22Rv1 (cell line): ENCODE data around the gene MUSK.

Experiments
- H3K27ac ChIP-seq: fragments of 450-650 bp; 2 replicates; pipeline ENCODE4 v1.5.1; 2017
- CTCF ChIP-seq: fragments of 450-650 bp; IDR thresholded peaks from 2 replicates; pipeline ENCODE4 v1.5.1; 2017; ENCODE audit warnings: mild to moderate bottlenecking
- ZFX ChIP-seq: fragments of 450-650 bp; IDR thresholded peaks from 2 replicates; pipeline ENCODE4 v1.6.1; 2017; ENCODE audit warnings: antibody characterized with exemption, borderline replicate concordance

The MUSK gene

DNA sequence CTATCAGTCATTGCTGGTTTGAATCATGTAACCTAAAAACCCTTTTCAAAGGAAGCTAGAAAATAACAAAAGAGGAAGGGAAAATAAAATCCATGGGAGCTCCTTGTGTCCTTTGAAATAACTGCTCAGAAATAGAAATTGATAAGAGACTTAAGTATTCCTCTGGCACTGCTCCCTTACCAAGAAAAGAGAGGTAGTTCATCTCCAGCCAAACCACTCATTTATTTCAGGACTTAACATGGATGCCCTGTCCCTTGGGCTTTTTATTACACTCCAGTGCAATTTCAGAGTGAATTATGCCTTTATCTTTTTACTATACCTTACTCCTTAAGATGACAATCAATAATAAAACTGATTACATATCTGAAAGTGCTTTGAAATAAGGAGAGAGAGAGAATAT, 61.0 kb downstream of the MUSK start:
- no peak overlapping the region for H3K27ac ChIP-seq
- TF ChIP-seq ZFX, result no peak
- no peak for TF ChIP-seq CTCF

- H3K27ac ChIP-seq, result no peak overlapping the region
- no peak for TF ChIP-seq ZFX
Observed at GRCh38 chr9:110731437-110732028, 62.9 kb downstream of the MUSK start.

DNA sequence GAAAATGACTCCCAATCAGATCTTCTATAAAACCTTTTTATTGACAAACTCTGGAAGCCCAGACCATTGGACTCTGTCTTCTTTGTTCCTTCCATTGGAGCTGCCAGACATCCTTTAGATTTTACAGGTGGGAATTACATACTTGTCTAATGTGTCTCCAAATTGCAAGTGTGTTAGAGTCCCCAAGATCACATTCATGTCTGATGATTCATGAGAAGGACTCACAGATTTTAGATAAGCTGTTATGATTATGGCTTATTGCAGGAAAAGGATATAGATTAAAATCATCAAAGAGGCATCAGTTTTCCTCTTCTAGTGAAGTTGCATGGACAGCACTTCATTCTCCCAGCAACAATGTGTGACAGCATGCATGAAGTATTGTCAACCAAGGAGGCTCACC, 70.4 kb downstream of the MUSK start:
- no peak for TF ChIP-seq ZFX
- TF ChIP-seq CTCF, result no peak
- no peak overlapping the region for H3K27ac ChIP-seq

DNA sequence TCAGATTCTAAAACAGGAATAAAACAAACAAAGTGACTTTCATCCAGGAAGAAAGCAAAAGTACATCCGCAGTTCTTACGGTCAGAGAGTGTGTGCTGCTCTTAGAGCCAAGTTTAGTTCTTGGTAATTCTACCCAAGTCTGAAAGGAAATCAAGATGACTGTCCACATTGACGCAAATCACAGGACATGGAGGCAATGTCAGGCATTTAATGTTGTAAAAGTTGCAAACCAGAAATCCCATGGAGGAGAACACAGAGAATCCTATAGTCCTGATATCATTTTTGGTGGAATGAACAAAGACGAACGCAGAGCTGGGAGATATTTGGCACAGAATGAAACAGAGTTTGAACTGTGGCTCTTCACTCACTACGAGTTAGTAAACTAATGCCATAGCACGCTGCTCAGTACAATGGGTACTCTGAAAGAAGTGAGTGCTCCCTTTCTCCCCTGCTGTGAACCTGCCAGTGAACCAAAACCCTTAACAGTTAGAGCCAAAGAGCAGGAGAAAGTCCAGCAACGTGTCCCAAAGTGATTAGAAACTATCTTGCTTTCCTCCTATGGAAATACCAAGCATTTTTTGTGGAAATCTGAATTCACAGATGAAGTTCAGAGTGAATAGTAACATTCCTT, 74.3 kb downstream of the MUSK start:
- no peak for TF ChIP-seq ZFX
- no peak for TF ChIP-seq CTCF
- H3K27ac ChIP-seq, result no peak overlapping the region

- no peak overlapping the region for H3K27ac ChIP-seq
- TF ChIP-seq CTCF, result no peak
- TF ChIP-seq ZFX, result no peak
Observed at GRCh38 chr9:110744715-110745384, 76.3 kb downstream of the MUSK start.

DNA sequence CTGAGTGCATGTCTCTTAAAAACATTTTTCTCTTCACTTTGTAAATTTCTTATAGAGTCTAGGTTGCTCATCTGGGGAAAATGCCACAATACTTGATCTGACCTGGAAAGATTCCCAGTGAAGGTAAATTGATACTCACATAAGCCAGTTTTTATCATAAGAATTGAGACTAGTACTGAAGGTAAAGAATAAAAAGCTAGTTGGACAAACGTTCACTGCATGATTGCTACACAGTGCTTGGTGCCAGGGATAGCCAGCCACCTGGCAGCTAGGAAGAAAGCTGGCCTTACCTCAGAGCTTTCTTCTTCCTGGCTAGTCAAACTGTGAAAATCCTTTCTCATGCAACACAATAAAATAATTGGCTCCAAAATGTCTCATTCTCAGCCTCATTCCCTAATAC, 77.1 kb downstream of the MUSK start:
- no peak for TF ChIP-seq CTCF
- no peak for TF ChIP-seq ZFX
- no peak overlapping the region for H3K27ac ChIP-seq

DNA sequence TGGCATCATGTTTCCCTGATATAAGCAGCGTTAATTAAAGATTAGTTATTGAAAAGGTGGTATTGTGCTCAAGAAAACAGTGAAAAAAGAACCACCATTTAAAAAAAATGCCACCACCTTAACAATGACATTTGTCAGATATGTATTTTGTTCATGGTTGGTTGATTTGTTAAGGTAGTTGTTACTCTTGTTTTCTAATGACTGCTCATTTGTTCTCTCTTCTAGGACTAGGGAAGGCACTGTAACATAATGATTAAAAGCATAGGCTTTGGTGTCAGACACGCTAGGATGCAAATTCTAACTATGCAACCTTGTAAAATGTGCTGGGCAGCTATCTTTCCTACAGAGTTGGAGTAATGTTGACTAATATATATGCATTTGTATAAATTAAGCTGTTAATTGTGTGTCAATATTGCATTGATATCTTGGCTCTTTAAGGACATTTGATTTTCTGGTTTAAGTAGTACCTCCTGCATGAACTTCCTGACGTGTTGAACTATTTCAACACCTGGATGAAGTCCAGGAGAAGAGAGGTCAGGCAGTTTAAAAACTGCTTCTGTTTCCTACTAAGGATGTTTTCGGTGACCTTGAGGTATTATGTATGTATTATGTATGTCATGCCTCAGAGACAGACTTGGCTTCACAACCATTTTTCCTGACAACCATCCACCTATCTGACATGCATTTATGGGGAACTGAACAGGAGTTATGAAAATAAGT, 77.8 kb downstream of the MUSK start:
- no peak overlapping the region for H3K27ac ChIP-seq
- TF ChIP-seq ZFX, result no peak
- no peak for TF ChIP-seq CTCF
